Raji (cell line): ENCODE measurements around the gene PRR23E.

ENCODE experiments used
- POLR2A ChIP-seq: IDR thresholded peaks from 2 replicates; pipeline ENCODE4 v1.6.1; 2011; ENCODE audit warnings: low read depth, low read length, control low read depth; ENCODE audit not compliant: insufficient read depth

Gene PRR23E

GRCh38 chr3:127208483-127209100, 15.7 kb downstream of the PRR23E start:
- TF ChIP-seq POLR2A, result no peak

DNA sequence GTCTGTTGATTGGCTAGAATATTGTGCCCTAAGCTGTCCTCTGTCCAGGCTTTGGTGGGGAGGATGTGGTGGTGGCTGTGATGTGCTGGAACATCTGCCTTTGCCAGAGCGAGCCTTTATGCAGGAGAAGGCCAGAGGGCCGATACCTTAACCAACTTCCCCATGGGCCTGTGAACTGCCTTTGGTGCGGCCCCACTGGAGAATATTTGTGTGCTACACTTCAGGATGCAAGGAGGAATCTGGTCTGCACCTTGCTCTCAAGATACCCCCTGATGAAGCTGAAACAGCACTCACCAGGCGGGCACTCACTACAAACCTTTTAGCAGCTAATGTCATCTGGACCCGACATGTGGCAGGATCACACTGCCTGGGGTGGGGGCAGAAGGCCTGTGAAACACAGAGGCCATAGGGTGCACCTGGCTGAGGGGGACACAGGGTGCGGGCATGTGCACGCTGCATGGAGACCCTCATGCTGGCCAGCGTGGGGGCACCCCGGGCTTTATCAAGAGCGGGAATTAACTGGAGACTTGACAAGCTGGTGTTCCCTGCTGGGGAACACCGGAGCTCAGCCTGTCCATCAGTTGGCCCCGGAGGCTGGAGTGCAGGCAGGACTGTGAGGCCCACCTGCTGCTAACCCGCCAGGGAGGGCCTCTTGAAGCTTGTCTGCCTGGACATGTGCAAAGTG, 16.4 kb downstream of the PRR23E start:
- no peak for TF ChIP-seq POLR2A

GRCh38 chr3:127209840-127210653, 17.1 kb downstream of the PRR23E start:
- TF ChIP-seq POLR2A, result no peak

DNA sequence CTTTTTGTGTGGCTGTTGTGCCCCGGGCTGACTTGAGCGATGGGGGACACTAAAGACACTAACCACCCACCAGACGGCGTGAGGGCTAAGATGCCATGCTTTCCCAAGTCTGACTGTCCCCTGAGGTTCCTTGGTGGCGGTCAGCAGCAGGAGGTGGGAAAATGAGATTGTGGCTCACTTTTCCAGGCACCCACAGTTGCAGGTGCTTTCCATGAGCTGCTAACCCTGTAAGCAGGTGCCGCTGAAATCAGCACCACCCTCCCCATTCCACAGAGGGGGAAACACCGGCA, 17.7 kb downstream of the PRR23E start:
- TF ChIP-seq POLR2A, result no peak

GRCh38 chr3:127211118-127212060, 18.5 kb downstream of the PRR23E start:
- TF ChIP-seq POLR2A, result no peak

- no peak for TF ChIP-seq POLR2A
Measured at GRCh38 chr3:127212231-127212630, 19.3 kb downstream of the PRR23E start.

- TF ChIP-seq POLR2A, result no peak
Measured at GRCh38 chr3:127212711-127213110, 19.8 kb downstream of the PRR23E start.

- TF ChIP-seq POLR2A, result no peak
Measured at GRCh38 chr3:127213381-127213918, 20.5 kb downstream of the PRR23E start.

- TF ChIP-seq POLR2A, result no peak
Measured at GRCh38 chr3:127214975-127215374, 22.0 kb downstream of the PRR23E start.

DNA sequence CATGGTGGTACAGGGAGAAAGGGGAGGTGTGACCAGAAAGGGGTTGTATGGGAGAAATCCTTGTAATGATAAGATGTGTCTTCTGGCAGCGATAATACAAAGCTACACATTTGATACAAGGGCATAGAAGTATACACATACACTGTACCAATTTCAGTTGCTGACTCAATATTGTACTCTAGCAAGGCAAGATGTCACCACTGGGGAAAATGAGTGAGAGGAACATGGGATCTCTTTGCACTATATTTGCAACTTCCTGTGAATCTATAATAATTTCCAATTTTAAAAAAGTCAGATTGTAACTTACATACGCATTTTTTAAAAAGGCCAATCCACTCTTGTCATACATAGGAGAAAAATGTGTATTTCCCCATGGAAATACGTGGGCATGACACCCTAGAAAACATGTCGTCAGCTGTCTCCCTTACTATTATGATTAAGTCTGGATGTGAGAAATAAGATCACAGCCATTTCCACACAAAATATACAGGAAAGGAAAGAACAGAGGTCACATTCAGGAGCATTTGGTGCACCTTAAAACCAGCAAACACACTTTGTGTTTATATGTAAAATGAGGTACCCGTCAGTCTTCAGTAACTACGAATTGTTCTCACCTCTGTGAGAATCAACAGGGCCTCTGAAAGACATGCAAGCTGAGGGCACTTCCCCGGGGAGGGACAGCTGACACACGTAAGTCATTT, 22.9 kb downstream of the PRR23E start:
- TF ChIP-seq POLR2A, result no peak

DNA sequence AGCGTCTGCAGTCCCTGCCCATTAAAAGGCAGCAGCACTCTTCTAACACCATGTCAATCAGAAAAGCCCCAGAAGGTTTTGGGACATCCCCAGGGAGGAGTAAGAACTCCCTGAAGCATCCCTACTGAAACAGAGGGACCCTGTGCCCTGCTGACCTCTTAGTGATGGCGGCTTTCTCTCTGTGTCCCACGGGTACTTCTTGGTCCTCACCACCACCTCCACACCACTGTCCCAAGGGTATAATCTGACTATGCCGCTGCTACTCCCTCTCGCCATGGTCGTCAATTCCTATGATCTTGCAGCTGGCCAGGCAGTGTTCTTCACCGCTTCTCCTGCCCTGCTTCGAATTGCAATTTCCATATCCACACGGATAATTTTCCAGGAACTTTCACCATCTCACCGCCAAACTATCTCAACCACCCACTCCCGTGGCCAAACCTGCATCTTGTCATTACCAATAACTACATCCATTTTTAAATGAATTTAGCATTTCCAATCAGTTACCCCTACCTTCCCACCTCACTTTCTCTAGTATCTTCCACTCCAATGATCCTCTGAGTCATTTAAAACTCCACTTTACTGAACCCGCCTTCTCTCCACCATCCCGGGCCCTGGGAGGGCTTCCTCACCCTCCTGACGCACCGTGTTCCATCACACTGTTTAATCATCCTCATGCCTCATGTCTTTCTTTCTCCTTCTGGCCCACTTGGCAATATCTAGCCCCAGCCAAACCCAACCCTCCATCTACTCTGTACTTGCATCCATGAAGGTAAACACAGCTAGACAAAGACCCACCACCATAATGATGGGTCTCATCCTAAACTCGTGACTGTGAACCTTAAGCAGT, 23.7 kb downstream of the PRR23E start:
- TF ChIP-seq POLR2A, result no peak

GRCh38 chr3:127217596-127218453, 24.9 kb downstream of the PRR23E start:
- no peak for TF ChIP-seq POLR2A
